K562 (cell line): ENCODE results near the gene ADAMTS6. TPM values are rescaled to one million over a fixed set of nuclear protein-coding genes. Genes with fewer than 3 reads are reported as not detected.

Experiments used
- E2F4 ChIP-seq: sonication (generic); formaldehyde crosslinking; IDR thresholded peaks from 2 replicates; pipeline ENCODE4 v1.8.0; 2022; ENCODE audit warnings: mild to moderate bottlenecking, low read depth, missing genetic modification reagents
- HDAC1 ChIP-seq, 2 experiments: fragments of 450-650 bp; IDR thresholded peaks; 2 replicates each; pipeline ENCODE4 v1.6.1; 2016 to 2017; ENCODE audit warnings: inconsistent platforms in 1 of 2, mild to moderate bottlenecking in 1 of 2, moderate library complexity in 1 of 2
- HDGF ChIP-seq: fragments of 450-650 bp; IDR thresholded peaks from 2 replicates; pipeline ENCODE4 v1.6.1; 2016
- HOXB6 ChIP-seq: fragments of 250-450 bp; sonication (Bioruptor Pico); IDR thresholded peaks from 2 replicates; pipeline ENCODE4 v1.5.1; 2022; ENCODE audit warnings: mild to moderate bottlenecking, borderline replicate concordance
- PTTG1 ChIP-seq: fragments of 450-650 bp; IDR thresholded peaks from 2 replicates; pipeline ENCODE4 v1.6.1; 2016; ENCODE audit warnings: low read depth, mild to moderate bottlenecking, missing genetic modification characterization, missing compliant biosample characterization
- SP1 ChIP-seq: sonication (generic); formaldehyde crosslinking; IDR thresholded peaks from 2 replicates; pipeline ENCODE4 v1.8.1; 2022; ENCODE audit warnings: mild to moderate bottlenecking, missing genetic modification reagents
- ZHX1 ChIP-seq: fragments of 150-350 bp; conservative IDR thresholded peaks from 2 replicates; pipeline ENCODE4 v1.6.1; 2014; ENCODE audit warnings: low read length
- ZNF707 ChIP-seq: fragments of 250-450 bp; sonication (Bioruptor Pico); conservative IDR thresholded peaks from 2 replicates; pipeline ENCODE4 v1.8.0; 2022; ENCODE audit warnings: inconsistent platforms, mild to moderate bottlenecking, moderate library complexity
- ZNF778 ChIP-seq: fragments of 450-650 bp; formaldehyde crosslinking; IDR thresholded peaks from 2 replicates; pipeline ENCODE4 v1.4.0; 2020; ENCODE audit warnings: mild to moderate bottlenecking, moderate library complexity
- polyA plus RNA-seq, 8 experiments: library from polyadenylated mRNA; depleted of rRNA in 4 of 8; stranded (reverse) in 5 of 8; unstranded in 3 of 8; fragments of >200 nt; fragmentation: Nextera tagmentation in 2 of 8; fragmentation: Illumina TruSeq in 1 of 8; extraction: Ambion mirVana in 2 of 8; extraction: Trizol in 1 of 8; gene quantifications; 2 replicates each; pipeline versions ENCODE4 v1.2.1 to v1.2.3, GENCODE V29; 2011 to 2014; ENCODE audit warnings: inconsistent platforms in 1 of 8, missing spikeins in 1 of 8
- total RNA-seq, 7 experiments: library from RNA; depleted of rRNA in 6 of 7; stranded (reverse); fragments of >200 nt in 6 of 7; fragmentation: Illumina TruSeq in 2 of 7; extraction: Trizol in 2 of 7; gene quantifications; 2 replicates each; pipeline versions ENCODE4 v1.2.1 to v1.2.3, GENCODE V29; 2011 to 2021; ENCODE audit warnings: low replicate concordance in 1 of 7
- TF ChIP-seq, protein P1 (sequence below): fragments of 450-650 bp; IDR thresholded peaks from 2 replicates; pipeline ENCODE4 v1.6.1; 2017; ENCODE audit warnings: antibody characterized with exemption
- TF ChIP-seq, protein P2 (sequence below): fragments of 450-650 bp; IDR thresholded peaks from 2 replicates; pipeline ENCODE4 v1.6.1; 2016; ENCODE audit warnings: mild to moderate bottlenecking
- TF ChIP-seq, protein P3 (sequence below): sonication (generic); formaldehyde crosslinking; IDR thresholded peaks from 2 replicates; pipeline ENCODE4 v1.8.1; 2023; ENCODE audit warnings: missing genetic modification reagents, mild to moderate bottlenecking, borderline replicate concordance

The ADAMTS6 gene
- total and polyA plus RNA-seq, 9 of the 15 experiments (the other 6 are each of a cell fraction or from before 2014, with no cell fraction given): 0.57 to 5.3 (median 1.5) TPM

GRCh38 chr5:65482736-65483545, 1.2 kb upstream of the ADAMTS6 start (continued):
- TF ChIP-seq ZHX1: no peak
- no peak for TF ChIP-seq ZNF707 (CRISPR knock-in tag)
- TF ChIP-seq, protein P1, sequence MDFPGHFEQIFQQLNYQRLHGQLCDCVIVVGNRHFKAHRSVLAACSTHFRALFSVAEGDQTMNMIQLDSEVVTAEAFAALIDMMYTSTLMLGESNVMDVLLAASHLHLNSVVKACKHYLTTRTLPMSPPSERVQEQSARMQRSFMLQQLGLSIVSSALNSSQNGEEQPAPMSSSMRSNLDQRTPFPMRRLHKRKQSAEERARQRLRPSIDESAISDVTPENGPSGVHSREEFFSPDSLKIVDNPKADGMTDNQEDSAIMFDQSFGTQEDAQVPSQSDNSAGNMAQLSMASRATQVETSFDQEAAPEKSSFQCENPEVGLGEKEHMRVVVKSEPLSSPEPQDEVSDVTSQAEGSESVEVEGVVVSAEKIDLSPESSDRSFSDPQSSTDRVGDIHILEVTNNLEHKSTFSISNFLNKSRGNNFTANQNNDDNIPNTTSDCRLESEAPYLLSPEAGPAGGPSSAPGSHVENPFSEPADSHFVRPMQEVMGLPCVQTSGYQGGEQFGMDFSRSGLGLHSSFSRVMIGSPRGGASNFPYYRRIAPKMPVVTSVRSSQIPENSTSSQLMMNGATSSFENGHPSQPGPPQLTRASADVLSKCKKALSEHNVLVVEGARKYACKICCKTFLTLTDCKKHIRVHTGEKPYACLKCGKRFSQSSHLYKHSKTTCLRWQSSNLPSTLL: no peak
- no peak for TF ChIP-seq SP1 (CRISPR knock-in tag)
- no peak for TF ChIP-seq E2F4 (CRISPR knock-in tag)
- TF ChIP-seq HOXB6 (CRISPR knock-in tag): no peak
- TF ChIP-seq, protein P2, sequence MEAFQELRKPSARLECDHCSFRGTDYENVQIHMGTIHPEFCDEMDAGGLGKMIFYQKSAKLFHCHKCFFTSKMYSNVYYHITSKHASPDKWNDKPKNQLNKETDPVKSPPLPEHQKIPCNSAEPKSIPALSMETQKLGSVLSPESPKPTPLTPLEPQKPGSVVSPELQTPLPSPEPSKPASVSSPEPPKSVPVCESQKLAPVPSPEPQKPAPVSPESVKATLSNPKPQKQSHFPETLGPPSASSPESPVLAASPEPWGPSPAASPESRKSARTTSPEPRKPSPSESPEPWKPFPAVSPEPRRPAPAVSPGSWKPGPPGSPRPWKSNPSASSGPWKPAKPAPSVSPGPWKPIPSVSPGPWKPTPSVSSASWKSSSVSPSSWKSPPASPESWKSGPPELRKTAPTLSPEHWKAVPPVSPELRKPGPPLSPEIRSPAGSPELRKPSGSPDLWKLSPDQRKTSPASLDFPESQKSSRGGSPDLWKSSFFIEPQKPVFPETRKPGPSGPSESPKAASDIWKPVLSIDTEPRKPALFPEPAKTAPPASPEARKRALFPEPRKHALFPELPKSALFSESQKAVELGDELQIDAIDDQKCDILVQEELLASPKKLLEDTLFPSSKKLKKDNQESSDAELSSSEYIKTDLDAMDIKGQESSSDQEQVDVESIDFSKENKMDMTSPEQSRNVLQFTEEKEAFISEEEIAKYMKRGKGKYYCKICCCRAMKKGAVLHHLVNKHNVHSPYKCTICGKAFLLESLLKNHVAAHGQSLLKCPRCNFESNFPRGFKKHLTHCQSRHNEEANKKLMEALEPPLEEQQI: no peak
- no peak for TF ChIP-seq HDGF
- no peak for TF ChIP-seq ZNF778 (CRISPR knock-in tag)
- TF ChIP-seq HDAC1 (IDR thresholded peaks at IDR 0.05): no peak
- TF ChIP-seq, protein P3, sequence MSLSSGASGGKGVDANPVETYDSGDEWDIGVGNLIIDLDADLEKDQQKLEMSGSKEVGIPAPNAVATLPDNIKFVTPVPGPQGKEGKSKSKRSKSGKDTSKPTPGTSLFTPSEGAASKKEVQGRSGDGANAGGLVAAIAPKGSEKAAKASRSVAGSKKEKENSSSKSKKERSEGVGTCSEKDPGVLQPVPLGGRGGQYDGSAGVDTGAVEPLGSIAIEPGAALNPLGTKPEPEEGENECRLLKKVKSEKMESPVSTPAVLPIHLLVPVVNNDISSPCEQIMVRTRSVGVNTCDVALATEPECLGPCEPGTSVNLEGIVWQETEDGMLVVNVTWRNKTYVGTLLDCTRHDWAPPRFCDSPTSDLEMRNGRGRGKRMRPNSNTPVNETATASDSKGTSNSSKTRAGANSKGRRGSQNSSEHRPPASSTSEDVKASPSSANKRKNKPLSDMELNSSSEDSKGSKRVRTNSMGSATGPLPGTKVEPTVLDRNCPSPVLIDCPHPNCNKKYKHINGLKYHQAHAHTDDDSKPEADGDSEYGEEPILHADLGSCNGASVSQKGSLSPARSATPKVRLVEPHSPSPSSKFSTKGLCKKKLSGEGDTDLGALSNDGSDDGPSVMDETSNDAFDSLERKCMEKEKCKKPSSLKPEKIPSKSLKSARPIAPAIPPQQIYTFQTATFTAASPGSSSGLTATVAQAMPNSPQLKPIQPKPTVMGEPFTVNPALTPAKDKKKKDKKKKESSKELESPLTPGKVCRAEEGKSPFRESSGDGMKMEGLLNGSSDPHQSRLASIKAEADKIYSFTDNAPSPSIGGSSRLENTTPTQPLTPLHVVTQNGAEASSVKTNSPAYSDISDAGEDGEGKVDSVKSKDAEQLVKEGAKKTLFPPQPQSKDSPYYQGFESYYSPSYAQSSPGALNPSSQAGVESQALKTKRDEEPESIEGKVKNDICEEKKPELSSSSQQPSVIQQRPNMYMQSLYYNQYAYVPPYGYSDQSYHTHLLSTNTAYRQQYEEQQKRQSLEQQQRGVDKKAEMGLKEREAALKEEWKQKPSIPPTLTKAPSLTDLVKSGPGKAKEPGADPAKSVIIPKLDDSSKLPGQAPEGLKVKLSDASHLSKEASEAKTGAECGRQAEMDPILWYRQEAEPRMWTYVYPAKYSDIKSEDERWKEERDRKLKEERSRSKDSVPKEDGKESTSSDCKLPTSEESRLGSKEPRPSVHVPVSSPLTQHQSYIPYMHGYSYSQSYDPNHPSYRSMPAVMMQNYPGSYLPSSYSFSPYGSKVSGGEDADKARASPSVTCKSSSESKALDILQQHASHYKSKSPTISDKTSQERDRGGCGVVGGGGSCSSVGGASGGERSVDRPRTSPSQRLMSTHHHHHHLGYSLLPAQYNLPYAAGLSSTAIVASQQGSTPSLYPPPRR (CRISPR knock-in tag): no peak
- no peak for TF ChIP-seq PTTG1
